CD14-positive monocyte (primary cell): Measurements from ENCODE around the gene GABBR1. TPM values are rescaled to one million over a fixed set of nuclear protein-coding genes. Genes with fewer than 3 reads are reported as not detected.
"Not testable (repeated sequence)": the region's sequence is repeated elsewhere in the genome, so short reads cannot be mapped to it uniquely, and the experiment has no call there.

ENCODE experiments used
- DNase-seq, 3 donors: peaks; one replicate each; pipeline ENCODE4 v3.0.0-alpha.2; 2011 to 2022
- H2AFZ ChIP-seq: 2 replicates; pipeline ENCODE4 v1.6.0; 2012; ENCODE audit warnings: mild to moderate bottlenecking, low read depth, low read length, inconsistent platforms; ENCODE audit not compliant: insufficient read depth, poor library complexity, severe bottlenecking
- H3K27ac ChIP-seq, 2 donors: 1 replicate in 1 of 2; 2 replicates in 1 of 2; pipeline ENCODE4 v1.5.1; 2012 to 2013; ENCODE audit warnings: low read length in 2 of 2, control low read depth in 1 of 2, inconsistent platforms in 1 of 2, low read depth in 1 of 2, mild to moderate bottlenecking in 1 of 2
- H3K27me3 ChIP-seq, 2 donors: one replicate each; pipeline versions ENCODE4 v1.6.0 to v1.6.1; 2011 to 2013; ENCODE audit warnings: low read length in 2 of 2; ENCODE audit not compliant: control insufficient read depth in 2 of 2, insufficient read depth in 2 of 2
- H3K36me3 ChIP-seq, 2 donors: replicated peaks in 1 of 2; 1 replicate in 1 of 2; 2 replicates in 1 of 2; pipeline versions ENCODE4 v1.5.1 to v1.6.1; 2012 to 2013; ENCODE audit warnings: low read length in 2 of 2, control low read depth in 1 of 2, inconsistent platforms in 1 of 2, mild to moderate bottlenecking in 1 of 2; ENCODE audit not compliant: insufficient read depth in 2 of 2, control insufficient read depth in 1 of 2
- H3K4me1 ChIP-seq, 2 donors: 1 replicate in 1 of 2; 2 replicates in 1 of 2; pipeline versions ENCODE4 v1.5.1 to v1.6.1; 2012 to 2013; ENCODE audit warnings: low read length in 2 of 2, control low read depth in 1 of 2, inconsistent platforms in 1 of 2, mild to moderate bottlenecking in 1 of 2, moderate library complexity in 1 of 2; ENCODE audit not compliant: insufficient read depth in 2 of 2, control insufficient read depth in 1 of 2
- H3K4me2 ChIP-seq: replicated peaks from 2 replicates; pipeline ENCODE3; 2012; ENCODE audit warnings: low read length, moderate library complexity, mild to moderate bottlenecking; ENCODE audit not compliant: poor library complexity, severe bottlenecking; ENCODE audit errors: extremely low read depth
- H3K4me3 ChIP-seq, 3 experiments: fragments of 200-600 bp in 1 of 3; sonication (generic) in 1 of 3; replicated peaks in 1 of 3; 1 replicate in 2 of 3; 2 replicates in 1 of 3; pipeline ENCODE4 v1.5.1; 2011 to 2013; ENCODE audit warnings: low read length in 3 of 3, mild to moderate bottlenecking in 3 of 3, control low read depth in 2 of 3, low read depth in 2 of 3, inconsistent platforms in 1 of 3, moderate library complexity in 1 of 3
- H3K79me2 ChIP-seq: 2 replicates; pipeline ENCODE4 v1.6.0; 2012; ENCODE audit warnings: mild to moderate bottlenecking, control low read depth, inconsistent platforms, low read length, moderate library complexity; ENCODE audit not compliant: insufficient read depth
- H3K9ac ChIP-seq: 2 replicates; pipeline ENCODE4 v1.6.0; 2017; ENCODE audit warnings: low read length, mild to moderate bottlenecking; ENCODE audit not compliant: insufficient read depth, poor library complexity, severe bottlenecking
- H3K9me3 ChIP-seq, 2 donors: replicated peaks in 1 of 2; 1 replicate in 1 of 2; 2 replicates in 1 of 2; pipeline versions ENCODE4 v1.5.1 to v1.6.1; 2012 to 2013; ENCODE audit warnings: low read length in 2 of 2, control low read depth in 1 of 2; ENCODE audit not compliant: control insufficient read depth in 1 of 2, insufficient read depth in 1 of 2
- H4K20me1 ChIP-seq: 2 replicates; pipeline ENCODE4 v1.6.0; 2012; ENCODE audit warnings: mild to moderate bottlenecking, low read length, control low read depth, moderate library complexity; ENCODE audit not compliant: insufficient read depth
- H3K27ac Mint-ChIP-seq, 7 donors: one replicate each; pipeline ENCODE4 v1.8.0; 2020; ENCODE audit warnings: mild to moderate bottlenecking in 7 of 7, mixed read lengths in 7 of 7, moderate library complexity in 6 of 7, inconsistent platforms in 2 of 7
- H3K27me3 Mint-ChIP-seq, 3 donors: one replicate each; pipeline ENCODE4 v1.8.0; 2021 to 2022; ENCODE audit warnings: low read depth in 3 of 3, mild to moderate bottlenecking in 3 of 3, mixed read lengths in 3 of 3, moderate library complexity in 3 of 3, inconsistent platforms in 1 of 3
- H3K36me3 Mint-ChIP-seq, 2 donors: one replicate each; pipeline ENCODE4 v1.8.0; 2020; ENCODE audit warnings: mixed read lengths in 2 of 2, inconsistent platforms in 1 of 2, mild to moderate bottlenecking in 1 of 2
- H3K4me1 Mint-ChIP-seq: one replicate; pipeline ENCODE4 v1.8.0; 2020; ENCODE audit warnings: mild to moderate bottlenecking, mixed read lengths
- H3K4me3 Mint-ChIP-seq, 2 donors: one replicate each; pipeline ENCODE4 v1.8.0; 2020; ENCODE audit warnings: mild to moderate bottlenecking in 2 of 2, mixed read lengths in 2 of 2, moderate library complexity in 1 of 2
- H3K9me3 Mint-ChIP-seq, 7 donors: one replicate each; pipeline ENCODE4 v1.8.0; 2020 to 2022; ENCODE audit warnings: mixed read lengths in 7 of 7, mild to moderate bottlenecking in 6 of 7, moderate library complexity in 6 of 7, inconsistent platforms in 2 of 7
- WGBS: methylation state at CpG from one replicate; pipeline ENCODE4 v1.1.5; 2013; ENCODE audit warnings: missing lambda C conversion rate; ENCODE audit not compliant: insufficient coverage; 5-methylcytosine and 5-hydroxymethylcytosine counted together
- intact Hi-C, 2 donors: fragments of 100-400 bp; cut with micrococcal nuclease; formaldehyde crosslinking; loops; one replicate each; pipeline versions ENCODE4 v1.15.0 to v1.15.1; 2023
- polyA plus RNA-seq, 3 donors: library from polyadenylated mRNA; depleted of rRNA in 1 of 3; unstranded in 2 of 3; stranded (reverse) in 1 of 3; fragments of 300-500 nt in 2 of 3; fragments of >200 nt in 1 of 3; fragmentation: Illumina TruSeq in 2 of 3; gene quantifications; 1 replicate in 2 of 3; 2 replicates in 1 of 3; pipeline ENCODE4 v1.2.3, GENCODE V29; 2012 to 2021
- TF ChIP-seq, protein P1 (sequence below): fragments of 200-600 bp; IDR thresholded peaks from one replicate; pipeline ENCODE4 v1.8.0; 2022; ENCODE audit warnings: antibody characterized with exemption, mild to moderate bottlenecking

Gene GABBR1
- polyA plus RNA-seq, 3 donors = 0.91 to 228 (median 1.8) TPM

DNA sequence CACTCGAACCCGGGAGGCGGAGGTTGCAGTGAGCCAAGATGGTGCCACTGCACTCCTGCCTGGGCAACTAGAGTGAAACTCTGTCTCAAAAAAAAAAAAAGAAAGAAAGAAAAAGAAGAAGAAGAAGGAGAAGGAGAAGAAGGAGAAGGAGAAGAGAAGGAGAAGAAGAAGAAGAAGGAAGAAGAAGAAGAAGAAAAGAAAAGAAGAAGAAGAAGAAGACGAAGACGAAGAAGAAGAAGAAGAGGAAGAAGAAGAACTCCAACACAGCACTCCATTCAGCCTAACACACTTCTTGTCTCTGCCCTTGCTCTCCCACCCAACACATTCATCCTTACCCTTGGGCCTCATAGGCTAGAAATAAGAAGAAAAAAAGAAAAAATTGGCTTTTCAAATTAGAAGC, 41.0 kb upstream of the GABBR1 start:
- Histone ChIP-seq H3K9me3 (no peaks in the 10 kb centered on the region), H3K27ac (no peak overlapping the region), H4K20me1 (no peaks in the 10 kb centered on the region), H3K36me3 (no peaks in the 10 kb centered on the region), H3K4me2 (no peak overlapping the region), H3K4me3 (no peak overlapping the region), H3K79me2 (no peaks in the 10 kb centered on the region), H3K4me1 (no peaks in the 10 kb centered on the region), H3K27me3 (no peaks in the 10 kb centered on the region), H3K9ac (no peak overlapping the region), H2AFZ (no peak overlapping the region)
- Mint-ChIP-seq H3K4me1 (peaks cover 10% of the 10 kb centered on the region), H3K27me3 (peaks cover 1 to 19% (median 10%) of the 10 kb centered on the region in 3 donors), H3K27ac (peak overlapping the region in 3 of 7 donors; percentile 3 to 19 (median 4)), H3K36me3 (no peaks in the 10 kb centered on the region), H3K4me3 (no peak overlapping the region), H3K9me3 (peaks cover 0 to 1% (median 0%) of the 10 kb centered on the region in 7 donors)
- TF ChIP-seq, protein P1, sequence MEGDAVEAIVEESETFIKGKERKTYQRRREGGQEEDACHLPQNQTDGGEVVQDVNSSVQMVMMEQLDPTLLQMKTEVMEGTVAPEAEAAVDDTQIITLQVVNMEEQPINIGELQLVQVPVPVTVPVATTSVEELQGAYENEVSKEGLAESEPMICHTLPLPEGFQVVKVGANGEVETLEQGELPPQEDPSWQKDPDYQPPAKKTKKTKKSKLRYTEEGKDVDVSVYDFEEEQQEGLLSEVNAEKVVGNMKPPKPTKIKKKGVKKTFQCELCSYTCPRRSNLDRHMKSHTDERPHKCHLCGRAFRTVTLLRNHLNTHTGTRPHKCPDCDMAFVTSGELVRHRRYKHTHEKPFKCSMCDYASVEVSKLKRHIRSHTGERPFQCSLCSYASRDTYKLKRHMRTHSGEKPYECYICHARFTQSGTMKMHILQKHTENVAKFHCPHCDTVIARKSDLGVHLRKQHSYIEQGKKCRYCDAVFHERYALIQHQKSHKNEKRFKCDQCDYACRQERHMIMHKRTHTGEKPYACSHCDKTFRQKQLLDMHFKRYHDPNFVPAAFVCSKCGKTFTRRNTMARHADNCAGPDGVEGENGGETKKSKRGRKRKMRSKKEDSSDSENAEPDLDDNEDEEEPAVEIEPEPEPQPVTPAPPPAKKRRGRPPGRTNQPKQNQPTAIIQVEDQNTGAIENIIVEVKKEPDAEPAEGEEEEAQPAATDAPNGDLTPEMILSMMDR = no peak
- intact Hi-C loops = no loop called here
- WGBS = no CpG with 5 or more reads among the region's 5 CpGs
- DNase-seq = no peak

DNA sequence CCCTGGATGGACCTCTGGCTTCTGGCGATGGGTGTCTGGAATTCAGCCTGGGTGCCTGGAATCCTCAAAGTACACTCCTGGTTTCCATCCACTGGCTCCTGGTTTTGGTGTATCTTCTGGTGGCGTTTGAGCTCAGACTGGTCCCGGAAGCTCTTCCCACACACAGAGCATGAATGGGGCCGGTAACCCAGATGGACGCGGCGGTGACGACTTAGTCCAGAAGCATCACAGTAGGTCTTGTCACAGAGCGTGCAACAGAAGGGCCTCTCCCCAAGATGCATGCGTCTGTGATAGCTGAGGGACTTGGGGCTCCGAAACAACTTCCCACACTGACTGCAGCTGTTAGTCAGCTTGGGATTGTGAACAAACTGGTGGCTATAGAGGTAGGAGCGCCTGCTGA, 40.2 kb upstream of the GABBR1 start:
- no peak overlapping the region for H3K4me3 Mint-ChIP-seq
- no peak overlapping the region for H3K9ac ChIP-seq
- H3K9me3 ChIP-seq = no peaks in the 10 kb centered on the region
- H3K4me1 Mint-ChIP-seq = peaks cover 10% of the 10 kb centered on the region
- H3K36me3 Mint-ChIP-seq = no peaks in the 10 kb centered on the region
- peaks cover 1 to 19% (median 10%) of the 10 kb centered on the region in 3 donors for H3K27me3 Mint-ChIP-seq
- H3K27ac Mint-ChIP-seq = no peak overlapping the region
- no peaks in the 10 kb centered on the region for H3K4me1 ChIP-seq
- H3K36me3 ChIP-seq = no peaks in the 10 kb centered on the region
- H3K4me2 ChIP-seq = no peak overlapping the region
- H3K27ac ChIP-seq = no peak overlapping the region
- DNase-seq = no peak
- 99% methylated on average over 9 of the region's 12 CpGs for WGBS
- no peaks in the 10 kb centered on the region for H3K79me2 ChIP-seq
- intact Hi-C loops = no loop called here
- no peak overlapping the region for H2AFZ ChIP-seq
- no peak overlapping the region for H3K4me3 ChIP-seq
- TF ChIP-seq, protein P1 = no peak
- peaks cover 0 to 1% (median 0%) of the 10 kb centered on the region in 7 donors for H3K9me3 Mint-ChIP-seq
- no peaks in the 10 kb centered on the region for H3K27me3 ChIP-seq
- no peaks in the 10 kb centered on the region for H4K20me1 ChIP-seq

DNA sequence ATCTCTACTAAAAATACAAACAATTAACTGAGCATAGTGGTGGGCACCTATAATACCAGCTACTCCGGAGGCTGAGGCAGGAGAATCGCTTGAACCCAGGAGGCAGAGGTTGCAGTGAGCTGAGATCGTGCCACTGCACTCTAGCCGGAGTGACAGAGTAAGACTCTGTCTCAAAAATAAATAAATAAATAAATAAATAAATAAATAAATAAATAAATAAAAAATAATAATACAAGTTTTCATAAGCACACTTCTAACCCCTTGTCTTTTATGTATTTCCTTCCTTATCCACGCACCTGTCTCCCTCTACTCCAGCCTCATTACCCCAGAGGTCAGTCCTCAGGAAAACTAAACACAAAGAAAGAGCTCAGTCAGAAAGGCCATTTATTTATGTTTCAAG, 39.1 kb upstream of the GABBR1 start:
- H3K9ac ChIP-seq, H3K27me3 ChIP-seq, H2AFZ ChIP-seq, H3K79me2 ChIP-seq, H3K9me3 Mint-ChIP-seq, DNase-seq, H3K4me2 ChIP-seq, H4K20me1 ChIP-seq, H3K27ac ChIP-seq, intact Hi-C loops, H3K4me1 Mint-ChIP-seq, H3K4me3 ChIP-seq, H3K36me3 Mint-ChIP-seq, H3K4me1 ChIP-seq, H3K9me3 ChIP-seq, H3K4me3 Mint-ChIP-seq, H3K27ac Mint-ChIP-seq, H3K36me3 ChIP-seq: not testable (repeated sequence)
- peaks cover 1 to 22% (median 10%) of the 10 kb centered on the region in 3 donors for H3K27me3 Mint-ChIP-seq
- WGBS = no CpG with 5 or more reads among the region's 5 CpGs
